ENCODE measurements around the gene PLXNB3.
A peak's percentile ranks its signal among the peaks of the same experiment; 100 is the strongest.

PLXNB3 gene

DNA sequence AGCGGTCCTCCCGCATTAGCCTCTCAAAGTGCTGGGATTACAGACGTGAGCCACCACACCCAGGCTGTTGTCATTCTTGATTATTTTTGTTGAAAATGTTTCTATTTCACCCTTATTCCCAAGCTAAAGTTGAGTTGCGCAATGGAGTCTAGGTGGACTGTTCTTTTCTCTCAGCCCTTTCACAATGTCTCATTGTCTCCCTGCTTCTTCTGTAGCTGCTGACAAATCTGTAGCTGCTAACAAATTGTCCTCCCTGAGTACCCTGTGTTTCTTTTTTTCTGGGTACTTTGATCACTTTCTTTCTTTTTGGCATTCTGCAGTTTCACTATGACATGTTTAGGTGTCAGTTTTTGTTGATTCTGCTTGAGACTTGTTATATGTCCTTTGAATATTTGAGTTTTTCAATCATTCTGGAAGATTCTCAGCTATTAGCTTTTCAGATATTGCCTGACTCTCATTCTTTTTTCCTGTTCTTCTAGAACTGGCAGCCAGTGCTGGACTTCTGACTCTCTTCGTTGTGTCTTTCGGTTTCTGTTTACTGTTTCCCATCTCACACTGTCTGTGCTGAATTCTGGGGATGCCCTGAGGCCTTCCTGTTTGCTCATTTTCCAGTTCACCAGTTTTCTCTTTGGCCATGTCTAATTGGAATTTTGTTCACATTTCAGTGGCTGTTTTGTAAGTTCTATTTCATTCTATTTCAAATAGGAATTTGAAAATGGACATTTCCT, 32.8 kb upstream of the PLXNB3 start:
- no peak overlapping the region for H3K4me3 ChIP-seq (ENCODE audit: low read depth, low read length)
- TF ChIP-seq, protein P1, sequence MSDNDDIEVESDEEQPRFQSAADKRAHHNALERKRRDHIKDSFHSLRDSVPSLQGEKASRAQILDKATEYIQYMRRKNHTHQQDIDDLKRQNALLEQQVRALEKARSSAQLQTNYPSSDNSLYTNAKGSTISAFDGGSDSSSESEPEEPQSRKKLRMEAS (IDR thresholded peaks at IDR 0.05; ENCODE audit: low read depth, low read length), result no peak
- no peak for TF ChIP-seq POLR2A (IDR thresholded peaks at IDR 0.05; ENCODE audit: extremely low read depth, insufficient read length)
- no peak for TF ChIP-seq MYC (IDR thresholded peaks at IDR 0.05; ENCODE audit: low read depth, low read length)
- TF ChIP-seq, protein P2, sequence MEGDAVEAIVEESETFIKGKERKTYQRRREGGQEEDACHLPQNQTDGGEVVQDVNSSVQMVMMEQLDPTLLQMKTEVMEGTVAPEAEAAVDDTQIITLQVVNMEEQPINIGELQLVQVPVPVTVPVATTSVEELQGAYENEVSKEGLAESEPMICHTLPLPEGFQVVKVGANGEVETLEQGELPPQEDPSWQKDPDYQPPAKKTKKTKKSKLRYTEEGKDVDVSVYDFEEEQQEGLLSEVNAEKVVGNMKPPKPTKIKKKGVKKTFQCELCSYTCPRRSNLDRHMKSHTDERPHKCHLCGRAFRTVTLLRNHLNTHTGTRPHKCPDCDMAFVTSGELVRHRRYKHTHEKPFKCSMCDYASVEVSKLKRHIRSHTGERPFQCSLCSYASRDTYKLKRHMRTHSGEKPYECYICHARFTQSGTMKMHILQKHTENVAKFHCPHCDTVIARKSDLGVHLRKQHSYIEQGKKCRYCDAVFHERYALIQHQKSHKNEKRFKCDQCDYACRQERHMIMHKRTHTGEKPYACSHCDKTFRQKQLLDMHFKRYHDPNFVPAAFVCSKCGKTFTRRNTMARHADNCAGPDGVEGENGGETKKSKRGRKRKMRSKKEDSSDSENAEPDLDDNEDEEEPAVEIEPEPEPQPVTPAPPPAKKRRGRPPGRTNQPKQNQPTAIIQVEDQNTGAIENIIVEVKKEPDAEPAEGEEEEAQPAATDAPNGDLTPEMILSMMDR (IDR thresholded peaks at IDR 0.05; ENCODE audit: low read depth, low read length), result no peak
- DNase-seq (ENCODE audit: low read depth), result peak; percentile 45

DNA sequence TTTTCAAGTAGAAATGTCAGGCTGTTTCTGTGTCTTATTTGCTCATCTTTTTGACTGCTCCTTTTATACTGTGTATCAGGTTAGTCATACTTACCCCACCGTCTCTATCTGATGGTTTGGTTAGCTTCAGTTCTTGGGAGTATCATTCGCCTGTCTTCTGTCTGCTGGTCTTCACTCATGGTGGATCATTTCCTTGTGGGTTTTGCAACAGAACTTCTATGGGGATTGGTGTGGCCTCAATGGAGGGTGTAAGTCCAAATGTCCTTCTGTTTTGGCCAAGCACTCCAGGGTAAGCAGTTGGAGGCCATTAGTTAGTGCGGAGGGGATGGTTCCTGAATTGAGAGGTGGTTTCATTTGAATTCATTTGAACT, 32.2 kb upstream of the PLXNB3 start:
- no peak for TF ChIP-seq MYC (IDR thresholded peaks at IDR 0.05; ENCODE audit: low read depth, low read length)
- TF ChIP-seq, protein P2 (IDR thresholded peaks at IDR 0.05; ENCODE audit: low read depth, low read length), result no peak
- no peak for TF ChIP-seq POLR2A (IDR thresholded peaks at IDR 0.05; ENCODE audit: extremely low read depth, insufficient read length)
- TF ChIP-seq, protein P1 (IDR thresholded peaks at IDR 0.05; ENCODE audit: low read depth, low read length), result no peak
- no peak for DNase-seq (ENCODE audit: low read depth)
- H3K4me3 ChIP-seq (ENCODE audit: low read depth, low read length), result no peak overlapping the region

DNA sequence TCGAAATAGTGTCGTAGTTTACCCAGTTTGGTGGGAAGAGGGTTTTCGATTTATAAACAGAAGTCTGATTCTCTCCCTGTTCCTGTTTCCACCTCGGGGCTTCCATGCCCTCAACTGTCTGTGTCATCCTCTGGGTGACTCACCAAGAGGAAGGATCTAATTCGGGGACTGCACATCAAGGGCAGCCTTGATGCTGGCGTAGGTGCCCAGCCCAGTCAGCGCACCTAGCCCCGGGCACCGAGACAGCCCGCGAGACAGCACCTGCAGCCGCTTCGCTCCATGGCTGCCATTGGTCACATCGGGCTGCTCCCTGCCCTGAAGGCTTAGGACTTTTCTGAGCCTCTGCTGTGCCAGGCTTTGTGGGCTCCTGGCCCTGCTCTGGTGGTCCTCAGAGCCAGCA, 31.6 kb upstream of the PLXNB3 start:
- TF ChIP-seq MYC (IDR thresholded peaks at IDR 0.05; ENCODE audit: low read depth, low read length) (no peak), POLR2A (IDR thresholded peaks at IDR 0.05; ENCODE audit: extremely low read depth, insufficient read length) (no peak)
- TF ChIP-seq, protein P1 (IDR thresholded peaks at IDR 0.05; ENCODE audit: low read depth, low read length), result no peak
- TF ChIP-seq, protein P2 (IDR thresholded peaks at IDR 0.05; ENCODE audit: low read depth, low read length), result no peak
- peak; percentile 51 for DNase-seq (ENCODE audit: low read depth)
- no peak overlapping the region for H3K4me3 ChIP-seq (ENCODE audit: low read depth, low read length)

DNA sequence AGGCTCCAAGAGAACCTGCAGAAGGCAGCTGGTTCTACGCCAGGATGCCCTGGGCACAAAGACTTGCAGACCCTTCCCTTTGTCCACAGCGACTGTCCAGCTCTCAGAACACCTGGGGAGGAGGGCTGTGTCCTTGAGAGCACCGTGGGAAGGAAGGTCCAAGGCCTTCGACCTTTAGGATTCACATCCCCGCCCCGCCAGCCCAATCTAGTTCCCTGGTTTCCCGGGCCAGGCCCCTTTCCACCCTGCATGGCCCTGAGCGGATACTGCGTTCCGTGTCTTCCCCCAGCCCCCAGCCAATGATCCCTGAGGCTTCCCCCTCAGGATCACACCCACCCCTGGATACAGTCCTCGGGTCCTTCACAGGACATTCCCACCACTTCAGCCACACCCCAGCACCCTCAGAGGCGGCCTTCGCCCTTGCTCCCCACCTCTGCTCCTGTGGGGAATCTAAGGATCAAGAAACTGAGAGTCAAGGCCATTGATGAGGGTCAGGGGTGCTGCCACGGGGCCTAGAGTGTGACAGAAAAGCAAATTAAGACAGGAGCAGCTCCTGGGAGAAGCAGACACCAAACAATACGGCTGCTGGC, 30.3 kb upstream of the PLXNB3 start:
- no peak for DNase-seq (ENCODE audit: low read depth)
- TF ChIP-seq POLR2A (IDR thresholded peaks at IDR 0.05; ENCODE audit: extremely low read depth, insufficient read length) (no peak), MYC (IDR thresholded peaks at IDR 0.05; ENCODE audit: low read depth, low read length) (no peak)
- TF ChIP-seq, protein P1 (IDR thresholded peaks at IDR 0.05; ENCODE audit: low read depth, low read length), result no peak
- TF ChIP-seq, protein P2 (IDR thresholded peaks at IDR 0.05; ENCODE audit: low read depth, low read length), result no peak
- H3K4me3 ChIP-seq (ENCODE audit: low read depth, low read length), result no peak overlapping the region

DNA sequence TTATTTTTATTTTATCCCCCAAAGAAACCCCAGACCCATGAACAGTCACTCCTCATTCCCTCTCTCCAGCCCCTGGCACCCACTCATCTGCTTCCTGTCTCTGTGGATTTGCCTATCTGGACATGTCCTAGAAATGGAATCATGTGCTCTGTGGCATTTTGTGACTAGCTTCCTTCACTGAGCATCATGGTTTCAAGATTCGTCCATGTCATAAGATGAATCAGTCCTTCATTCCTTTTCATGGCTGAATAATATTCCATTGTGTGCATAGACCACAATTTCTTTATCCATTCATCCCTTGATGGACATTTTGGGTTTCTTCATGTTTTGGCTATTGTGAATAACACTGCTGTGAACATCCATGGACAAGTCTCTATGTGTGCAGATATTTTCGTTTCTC, 29.2 kb upstream of the PLXNB3 start:
- H3K4me3 ChIP-seq (ENCODE audit: low read depth, low read length), result no peak overlapping the region
- DNase-seq (ENCODE audit: low read depth), result no peak
- TF ChIP-seq POLR2A (IDR thresholded peaks at IDR 0.05; ENCODE audit: extremely low read depth, insufficient read length) (no peak), MYC (IDR thresholded peaks at IDR 0.05; ENCODE audit: low read depth, low read length) (no peak)
- TF ChIP-seq, protein P1 (IDR thresholded peaks at IDR 0.05; ENCODE audit: low read depth, low read length), result no peak
- TF ChIP-seq, protein P2 (IDR thresholded peaks at IDR 0.05; ENCODE audit: low read depth, low read length), result no peak
